Aorta (tissue), 5 donors: Measurements from ENCODE around the gene HEXA. TPM values are rescaled to one million over a fixed set of nuclear protein-coding genes. Genes with fewer than 3 reads are reported as not detected.

Source experiments
- ATAC-seq: fragments of 200-7000 bp; cut with Tn5 transposase; one replicate; pipeline ENCODE4 v1.9.1; 2022; ENCODE audit warnings: moderate library complexity; ENCODE audit not compliant: low FRiP score
- DNase-seq, 2 donors: peaks; one replicate each; pipeline ENCODE4 v3.0.0-alpha.2; 2020
- H3K27ac ChIP-seq, 2 donors: one replicate each; pipeline ENCODE4 v1.5.1; 2013; ENCODE audit warnings: low read length in 2 of 2, mild to moderate bottlenecking in 2 of 2, moderate library complexity in 2 of 2, control low read depth in 1 of 2, inconsistent platforms in 1 of 2, low read depth in 1 of 2
- H3K27me3 ChIP-seq, 2 donors: one replicate each; pipeline ENCODE4 v1.6.1; 2013; ENCODE audit warnings: control low read depth in 1 of 2, low read length in 1 of 2, mild to moderate bottlenecking in 1 of 2, moderate library complexity in 1 of 2; ENCODE audit not compliant: insufficient read depth in 2 of 2, control insufficient read depth in 1 of 2
- H3K36me3 ChIP-seq, 2 donors: one replicate each; pipeline ENCODE4 v1.6.1; 2013; ENCODE audit warnings: control low read depth in 1 of 2, low read length in 1 of 2, mild to moderate bottlenecking in 1 of 2; ENCODE audit not compliant: insufficient read depth in 2 of 2, control insufficient read depth in 1 of 2
- H3K4me1 ChIP-seq, 2 donors: one replicate each; pipeline ENCODE4 v1.6.1; 2013; ENCODE audit warnings: low read length in 2 of 2, control low read depth in 1 of 2, mild to moderate bottlenecking in 1 of 2, moderate library complexity in 1 of 2; ENCODE audit not compliant: insufficient read depth in 2 of 2, control insufficient read depth in 1 of 2
- H3K4me3 ChIP-seq, 2 donors: one replicate each; pipeline ENCODE4 v1.5.1; 2013; ENCODE audit warnings: low read length in 2 of 2, control low read depth in 1 of 2, mild to moderate bottlenecking in 1 of 2
- H3K9me3 ChIP-seq: one replicate; pipeline ENCODE4 v1.6.1; 2013; ENCODE audit warnings: mild to moderate bottlenecking, low read length; ENCODE audit not compliant: control insufficient read depth
- WGBS, 2 donors: extraction: QIAGEN DNeasy Blood & Tissue Kit; methylation state at CpG; one replicate each; pipeline ENCODE4 v1.1.7; 2013; 5-methylcytosine and 5-hydroxymethylcytosine counted together
- intact Hi-C, 2 donors: fragments of 100-400 bp; cut with DNase I; formaldehyde crosslinking; loops; one replicate each; pipeline versions ENCODE4 v1.14.2 to v1.15.0; 2022
- polyA plus RNA-seq, 2 donors: library from polyadenylated mRNA; stranded (reverse); fragments of 200-250 nt; gene quantifications; one replicate each; pipeline ENCODE4 v1.2.3, GENCODE V29; 2013
- total RNA-seq, 2 donors: library from RNA; stranded (reverse); fragmentation: NEBNext Ultra II Directional; extraction: Animal tissue kit (Norgen Biotek cat#: 25700); gene quantifications; one replicate each; pipeline ENCODE4 v1.2.1, GENCODE V29; 2021
- donor health status: healthy with polysubstance abuse.
- donor health status: Bipolar disorder and iron deficiency.
- donor health status: DM: no; HTN: no; CAD: no.
- donor health status: DM: no; HTN: no; CAD: no.
- donor health status: DM: yes; HTN: yes; CAD: no.

Gene HEXA
- total and polyA plus RNA-seq, 4 donors, result 58.2 to 144 (median 98.8) TPM

DNA sequence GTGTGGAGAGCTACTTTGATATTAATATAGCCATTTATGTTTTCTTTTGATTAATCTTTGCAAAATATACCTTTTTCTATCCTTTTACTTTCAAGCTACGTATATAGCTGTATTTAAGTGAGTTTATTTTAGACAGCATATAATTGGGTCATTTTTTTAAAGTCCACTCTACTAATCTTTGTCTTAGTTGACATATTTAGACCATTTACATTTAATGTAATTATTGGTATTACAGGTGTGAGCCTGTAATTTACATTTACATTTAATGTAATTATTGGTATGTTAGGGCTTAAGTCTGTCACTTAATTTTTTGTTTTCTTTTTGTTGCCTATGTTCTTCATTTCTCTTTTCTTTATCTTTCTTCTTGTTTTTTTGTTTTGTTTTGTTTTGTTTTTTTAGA is 52.1 kb downstream of the HEXA start:
- no peak overlapping the region for H3K4me3 ChIP-seq
- DNase-seq (no peak), ATAC-seq (no peak)
- peaks cover 0 to 3% of the 10 kb centered on the region in 2 donors for H3K36me3 ChIP-seq
- 95 to 98% methylated on average over 1 of the region's 1 CpG for WGBS, 2 donors
- no peak overlapping the region for H3K27ac ChIP-seq
- no peaks in the 10 kb centered on the region for H3K4me1 ChIP-seq
- intact Hi-C loops, result no loop called here
- no peaks in the 10 kb centered on the region for H3K9me3 ChIP-seq
- no peaks in the 10 kb centered on the region for H3K27me3 ChIP-seq

DNA sequence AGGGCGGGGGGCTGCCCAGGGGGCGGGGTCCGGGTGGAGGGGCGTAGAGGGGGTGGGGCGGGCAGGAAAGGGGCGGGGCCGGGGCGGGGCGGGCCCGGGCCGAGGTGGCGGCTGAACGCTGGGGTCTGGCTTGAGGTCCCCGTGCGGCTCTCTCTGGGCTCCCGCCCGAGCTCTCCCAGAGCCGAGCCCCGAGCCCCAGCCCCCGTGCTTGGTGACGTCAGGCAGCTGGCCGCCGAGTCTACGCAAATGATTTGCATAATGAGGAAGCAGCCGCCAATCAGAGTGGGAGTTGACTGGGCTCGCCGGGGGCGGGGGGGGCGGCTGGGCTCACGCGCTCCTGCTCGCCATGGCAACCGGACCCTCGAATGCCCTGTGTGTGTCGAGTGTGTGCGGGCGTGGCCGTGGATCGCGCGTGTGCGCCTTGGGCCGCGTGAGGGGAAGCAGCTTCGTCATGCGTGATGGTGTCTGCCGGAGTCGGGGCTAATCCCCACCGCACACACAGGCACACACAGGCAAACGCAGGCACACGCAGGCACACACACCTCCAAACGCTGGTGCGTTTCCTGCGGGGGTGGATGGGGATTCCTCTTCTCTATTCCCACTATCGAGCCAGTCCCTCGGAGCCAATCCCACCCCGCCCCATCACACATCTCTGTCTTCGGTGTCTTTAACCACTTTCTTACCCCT is 55.7 kb downstream of the HEXA start, which contains the start of gene CELF6:
CELF6 (minus strand) TSS at position 173 of the 687 bp plus-strand sequence. CDS start 283 bp downstream, outside the sequence.
- intact Hi-C loops, result no loop called here
- WGBS, 2 donors, result 1% methylated on average over 30 to 58 of the region's 58 CpGs
- H3K27ac ChIP-seq, result no peak within 1 kb of the TSS

DNA sequence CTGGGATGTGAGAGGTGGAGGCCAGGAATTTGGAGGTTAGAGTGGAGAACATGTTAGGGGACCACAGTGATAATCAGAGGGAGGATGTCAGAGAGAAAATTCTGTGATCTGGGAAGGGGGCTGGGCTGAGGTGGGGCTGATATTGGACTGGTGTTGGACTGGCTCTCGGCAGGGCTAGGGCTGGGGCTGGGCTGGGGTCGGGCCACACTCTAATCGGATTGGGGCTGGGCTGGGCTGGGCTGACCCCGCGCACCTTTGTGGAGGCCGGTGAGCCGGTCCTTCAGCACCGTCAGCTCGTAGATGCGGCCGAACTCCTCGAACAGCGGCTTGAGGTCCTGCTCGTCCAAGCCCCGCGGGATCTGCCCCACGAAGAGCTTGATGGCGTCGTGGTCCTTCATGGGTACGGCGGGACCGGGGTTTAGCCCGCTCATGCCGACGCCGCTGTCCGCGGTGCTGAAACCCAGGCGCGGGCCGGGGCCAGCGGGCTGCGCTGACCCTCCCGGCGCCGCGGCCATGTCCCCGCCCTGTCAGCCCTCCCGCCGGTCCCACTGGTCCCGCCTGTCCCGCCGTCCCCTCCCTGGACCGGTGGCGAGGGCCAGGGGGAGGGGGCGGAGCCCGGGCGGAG is 56.3 kb downstream of the HEXA start:
- intact Hi-C loops, result no loop called here
- DNase-seq (peak; percentile 78 to 92), ATAC-seq (peak; percentile 94)
- H3K27me3 ChIP-seq, result no peaks in the 10 kb centered on the region
- WGBS, 2 donors, result 6 to 7% methylated on average over 29 to 48 of the region's 48 CpGs
- no peaks in the 10 kb centered on the region for H3K9me3 ChIP-seq
- no peak overlapping the region for H3K27ac ChIP-seq
- H3K36me3 ChIP-seq, result no peaks in the 10 kb centered on the region
- H3K4me3 ChIP-seq, result peak overlapping the region in 1 of 2 donors; percentile 49
- H3K4me1 ChIP-seq, result no peaks in the 10 kb centered on the region

More for the DNA sequence above, 55.7 kb downstream of the HEXA start, which contains the start of gene CELF6:
- Histone ChIP-seq H3K9me3 (no peaks in the 10 kb centered on the region), H3K27me3 (no peaks in the 10 kb centered on the region), H3K4me3 (peak within 1 kb of the TSS in 1 of 2 donors; percentile 49), H3K4me1 (no peaks in the 10 kb centered on the region), H3K36me3 (no peaks in the 10 kb centered on the region)
- ATAC-seq, result peak; percentile 80
- DNase-seq, result peak; percentile 90

DNA sequence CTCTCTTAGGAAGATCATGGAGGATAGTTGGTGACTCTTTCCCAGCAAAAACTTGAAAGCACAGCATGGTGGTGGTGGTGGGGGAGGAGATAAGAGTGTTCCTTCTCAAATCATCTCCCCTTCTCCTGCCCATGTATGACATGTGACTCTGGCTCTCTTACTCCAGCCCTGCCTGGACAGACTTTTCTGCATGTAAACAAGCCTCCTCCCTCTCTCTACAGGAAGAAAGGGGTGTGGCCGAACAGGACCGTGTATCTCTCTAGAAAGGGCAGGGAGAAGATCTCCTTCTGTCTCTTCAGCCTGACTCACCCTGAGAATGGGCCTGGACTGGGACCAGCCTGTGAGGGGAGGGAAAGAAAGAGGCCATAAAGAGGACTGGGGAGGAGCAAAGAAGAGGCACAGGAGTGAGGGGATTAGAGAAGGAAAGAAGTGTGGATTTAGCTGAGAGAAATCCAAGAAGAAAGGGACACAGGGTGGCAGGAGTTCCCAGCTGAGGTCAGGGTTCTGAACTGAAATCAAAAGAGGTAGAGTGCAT is 57.3 kb downstream of the HEXA start:
- no peak for DNase-seq
- intact Hi-C loops, result no loop called here
- Histone ChIP-seq H3K27me3 (no peaks in the 10 kb centered on the region), H3K4me3 (no peak overlapping the region), H3K4me1 (no peaks in the 10 kb centered on the region), H3K36me3 (no peaks in the 10 kb centered on the region), H3K27ac (no peak overlapping the region), H3K9me3 (no peaks in the 10 kb centered on the region)
- WGBS, 2 donors, result 47 to 52% methylated on average over 2 of the region's 2 CpGs
- ATAC-seq, result no peak

DNA sequence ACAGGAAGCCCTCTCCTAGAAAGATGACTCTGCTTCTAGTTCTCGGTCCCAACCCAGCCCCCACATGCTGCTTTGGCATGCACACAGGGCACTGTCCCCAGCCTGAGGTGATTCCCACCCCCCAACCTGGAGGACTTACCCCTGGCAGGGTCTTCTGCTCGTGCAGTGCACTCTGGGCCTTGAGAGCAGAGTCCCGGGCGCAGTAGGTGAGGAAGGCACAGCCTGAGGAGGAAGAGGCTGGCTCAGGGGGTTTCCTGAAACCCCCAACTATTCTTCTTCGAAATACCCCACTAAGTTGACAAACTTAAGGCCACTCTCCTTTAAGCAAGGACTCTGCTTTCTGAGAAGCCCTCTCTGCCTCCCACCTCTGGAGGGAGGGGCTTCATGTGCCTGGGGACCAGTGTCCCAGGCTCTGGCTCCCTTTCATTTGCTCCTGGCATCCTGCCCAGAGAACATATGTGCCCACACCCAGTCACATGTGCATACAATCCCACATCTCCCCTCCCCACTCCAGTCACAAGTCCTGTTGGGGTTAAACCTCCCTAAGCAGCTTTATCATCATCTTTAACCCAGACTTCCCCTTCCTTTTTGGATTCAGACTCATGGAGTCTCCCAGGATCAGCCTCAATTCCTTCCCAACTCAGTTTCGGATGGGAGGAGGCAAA is 60.0 kb downstream of the HEXA start:
- no peak overlapping the region for H3K27ac ChIP-seq
- no peaks in the 10 kb centered on the region for H3K4me1 ChIP-seq
- no peaks in the 10 kb centered on the region for H3K9me3 ChIP-seq
- no peak for DNase-seq
- intact Hi-C loops, result no loop called here
- 64 to 75% methylated on average over 6 of the region's 6 CpGs for WGBS, 2 donors
- no peaks in the 10 kb centered on the region for H3K27me3 ChIP-seq
- H3K4me3 ChIP-seq, result no peak overlapping the region
- ATAC-seq, result no peak
- H3K36me3 ChIP-seq, result no peaks in the 10 kb centered on the region

DNA sequence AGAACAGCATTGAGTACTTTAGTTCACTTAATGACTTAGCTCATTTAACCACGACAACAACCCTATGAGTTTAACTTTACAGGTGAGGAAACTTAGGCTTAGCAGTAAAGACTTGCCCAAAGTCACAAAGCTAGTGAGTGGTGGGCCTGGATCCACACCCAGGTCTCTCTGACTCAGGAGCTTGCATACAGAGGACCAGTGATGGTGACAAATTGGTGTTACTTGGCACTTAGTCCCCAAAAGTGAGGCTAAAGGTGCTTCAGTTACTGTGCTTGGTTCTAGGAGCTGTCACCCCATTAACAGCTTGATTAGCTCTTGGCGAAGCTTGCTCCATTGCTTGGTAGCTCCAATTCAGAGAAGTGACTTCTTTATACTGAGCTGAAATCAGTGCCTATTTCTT is 61.9 kb downstream of the HEXA start:
- Histone ChIP-seq H3K9me3 (no peaks in the 10 kb centered on the region), H3K4me1 (no peaks in the 10 kb centered on the region), H3K27ac (no peak overlapping the region), H3K4me3 (no peak overlapping the region), H3K36me3 (no peaks in the 10 kb centered on the region), H3K27me3 (no peaks in the 10 kb centered on the region)
- 88 to 89% methylated on average over 2 of the region's 2 CpGs for WGBS, 2 donors
- DNase-seq (no peak), ATAC-seq (no peak)
- intact Hi-C loops, result no loop called here

DNA sequence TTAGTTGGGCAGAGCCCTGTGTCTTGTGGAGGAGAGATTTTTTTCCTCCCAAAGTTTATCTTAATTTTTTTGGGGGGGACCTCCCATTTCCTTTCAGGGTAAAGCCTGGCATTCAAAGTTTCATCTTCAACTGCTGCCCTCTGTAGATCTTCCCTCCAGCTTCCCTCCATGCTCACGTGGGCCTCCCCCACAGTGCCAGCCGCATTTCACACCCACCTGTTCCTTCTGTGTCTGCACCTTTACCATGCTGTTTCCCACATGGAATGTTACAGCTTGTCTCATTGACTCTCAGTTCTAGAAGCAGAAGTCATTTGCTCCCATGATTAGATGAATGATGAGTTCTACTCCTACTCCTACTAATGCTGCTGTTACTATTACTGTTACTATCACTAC is 62.4 kb downstream of the HEXA start:
- WGBS, 2 donors, result 73 to 78% methylated on average over 2 of the region's 2 CpGs
- no peaks in the 10 kb centered on the region for H3K4me1 ChIP-seq
- DNase-seq (no peak), ATAC-seq (no peak)
- no peak overlapping the region for H3K4me3 ChIP-seq
- H3K9me3 ChIP-seq, result no peaks in the 10 kb centered on the region
- intact Hi-C loops, result no loop called here
- H3K36me3 ChIP-seq, result no peaks in the 10 kb centered on the region
- H3K27ac ChIP-seq, result no peak overlapping the region
- H3K27me3 ChIP-seq, result no peaks in the 10 kb centered on the region

DNA sequence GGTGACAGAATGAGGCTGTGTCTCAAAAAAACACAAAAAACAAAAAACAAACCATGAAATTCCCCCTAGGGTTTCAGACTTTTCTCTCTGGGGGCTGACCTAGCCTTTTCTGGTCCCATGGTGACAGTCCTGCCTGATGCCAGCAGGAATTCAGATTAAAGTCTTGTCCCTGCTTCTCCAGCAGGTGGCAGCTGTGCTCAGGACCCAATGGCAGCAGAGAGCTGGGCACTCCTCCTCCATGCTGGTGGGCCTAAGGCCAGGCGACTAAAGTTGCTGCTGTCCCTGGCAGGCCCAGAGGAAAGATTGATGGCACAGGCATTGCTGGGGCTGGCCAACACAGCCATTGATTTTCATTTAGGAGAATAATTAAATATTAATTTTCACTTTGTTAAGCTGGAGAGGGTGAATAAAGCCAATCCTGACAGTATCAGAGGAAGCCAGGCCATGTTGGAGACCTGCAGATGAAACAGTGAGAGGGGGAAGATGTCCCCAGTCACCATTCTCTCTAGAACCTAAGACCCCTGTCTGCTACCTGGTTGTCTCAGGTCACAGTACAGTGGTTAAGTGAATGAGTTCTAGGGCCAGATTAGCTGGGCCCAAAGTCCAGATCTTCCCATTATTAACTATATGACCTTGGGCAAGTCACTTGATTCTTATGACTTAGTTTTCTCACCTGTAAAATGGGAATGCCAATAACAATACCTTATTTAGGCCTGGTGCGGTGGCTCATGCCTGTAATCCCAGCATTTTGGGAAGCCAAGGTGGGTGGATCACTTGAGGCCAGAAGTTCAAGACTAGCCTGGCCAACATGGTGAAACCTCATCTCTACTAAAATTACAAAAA is 63.0 kb downstream of the HEXA start:
- peak; percentile 79 for ATAC-seq

More for the DNA sequence above, 63.0 kb downstream of the HEXA start:
- Histone ChIP-seq H3K9me3 (no peaks in the 10 kb centered on the region), H3K4me1 (no peaks in the 10 kb centered on the region), H3K27me3 (no peaks in the 10 kb centered on the region), H3K36me3 (no peaks in the 10 kb centered on the region), H3K27ac (no peak overlapping the region), H3K4me3 (no peak overlapping the region)
- 55 to 58% methylated on average over 2 of the region's 2 CpGs for WGBS, 2 donors
- peak; percentile 81 to 82 for DNase-seq
- intact Hi-C loops, result no loop called here
